SK-N-SH treated with all-trans-retinoic acid at 6 μM for 48 hours (cell line): ENCODE measurements around the gene FCAMR.

Experiments used
- ATAC-seq: fragments of 200-7000 bp; cut with Tn5 transposase; 3 replicates; pipeline ENCODE4 v1.9.1; 2020; ENCODE audit warnings: mild to moderate bottlenecking, moderate library complexity
- ARNTL ChIP-seq: fragments of 450-650 bp; formaldehyde crosslinking; IDR thresholded peaks from 2 replicates; pipeline ENCODE4 v1.5.0; 2020; ENCODE audit warnings: low read depth, mild to moderate bottlenecking, moderate library complexity, borderline replicate concordance
- BACH2 ChIP-seq: fragments of 250-450 bp; sonication (Bioruptor Pico); IDR thresholded peaks from 2 replicates; pipeline ENCODE4 v1.9.0; 2021; ENCODE audit warnings: mild to moderate bottlenecking, borderline replicate concordance
- CSDC2 ChIP-seq: fragments of 250-450 bp; sonication (Bioruptor Pico); IDR thresholded peaks from 2 replicates; pipeline ENCODE4 v1.5.0; 2020; ENCODE audit warnings: mild to moderate bottlenecking, moderate library complexity
- CSRNP3 ChIP-seq: fragments of 250-450 bp; sonication (Bioruptor Pico); IDR thresholded peaks from 2 replicates; pipeline ENCODE4 v1.5.1; 2021; ENCODE audit warnings: mild to moderate bottlenecking, moderate library complexity
- ESRRG ChIP-seq: fragments of 250-450 bp; sonication (Bioruptor Pico); IDR thresholded peaks from 2 replicates; pipeline ENCODE4 v1.6.1; 2021; ENCODE audit warnings: mild to moderate bottlenecking
- GLIS3 ChIP-seq: fragments of 250-450 bp; sonication (Bioruptor Pico); IDR thresholded peaks from 2 replicates; pipeline ENCODE4 v1.5.0; 2020; ENCODE audit warnings: mild to moderate bottlenecking, moderate library complexity
- ISL1 ChIP-seq: fragments of 250-450 bp; sonication (Bioruptor Pico); IDR thresholded peaks from 2 replicates; pipeline ENCODE4 v2.1.2; 2022; ENCODE audit warnings: mild to moderate bottlenecking, moderate library complexity
- OSR1 ChIP-seq: fragments of 250-450 bp; sonication (Bioruptor Pico); IDR thresholded peaks from 2 replicates; pipeline ENCODE4 v1.8.0; 2022; ENCODE audit warnings: moderate library complexity, mild to moderate bottlenecking, inconsistent platforms
- PPARA ChIP-seq: fragments of 250-450 bp; sonication (Bioruptor Pico); IDR thresholded peaks from 2 replicates; pipeline ENCODE4 v1.5.0; 2020; ENCODE audit warnings: mild to moderate bottlenecking, borderline replicate concordance
- RARB ChIP-seq: fragments of 250-450 bp; sonication (Bioruptor Pico); IDR thresholded peaks from 2 replicates; pipeline ENCODE4 v1.8.0; 2021; ENCODE audit warnings: mild to moderate bottlenecking, moderate library complexity
- SNAI2 ChIP-seq: fragments of 250-450 bp; sonication (Bioruptor Pico); IDR thresholded peaks from 2 replicates; pipeline ENCODE4 v1.5.0; 2020; ENCODE audit warnings: mild to moderate bottlenecking, moderate library complexity
- TOX ChIP-seq: fragments of 250-450 bp; sonication (Bioruptor Pico); IDR thresholded peaks from 2 replicates; pipeline ENCODE4 v1.8.0; 2021; ENCODE audit warnings: mild to moderate bottlenecking, moderate library complexity, borderline replicate concordance
- ZC3H10 ChIP-seq: fragments of 250-450 bp; sonication (Bioruptor Pico); IDR thresholded peaks from 2 replicates; pipeline ENCODE4 v1.5.1; 2021; ENCODE audit warnings: mild to moderate bottlenecking, moderate library complexity
- ZFP3 ChIP-seq: fragments of 250-450 bp; sonication (Bioruptor Pico); IDR thresholded peaks from 2 replicates; pipeline ENCODE4 v1.5.0; 2020; ENCODE audit warnings: mild to moderate bottlenecking, moderate library complexity
- ZFP30 ChIP-seq: fragments of 450-650 bp; formaldehyde crosslinking; IDR thresholded peaks from 2 replicates; pipeline ENCODE4 v1.5.0; 2022; ENCODE audit warnings: mild to moderate bottlenecking, moderate library complexity
- ZNF565 ChIP-seq: fragments of 450-650 bp; formaldehyde crosslinking; conservative IDR thresholded peaks from 2 replicates; pipeline ENCODE4 v1.5.0; 2020; ENCODE audit warnings: low read depth, mild to moderate bottlenecking, moderate library complexity
- ZNF8 ChIP-seq: fragments of 450-650 bp; formaldehyde crosslinking; IDR thresholded peaks from 2 replicates; pipeline ENCODE4 v1.5.0; 2020; ENCODE audit warnings: mild to moderate bottlenecking, moderate library complexity
- TF ChIP-seq, protein P1 (sequence below): fragments of 250-450 bp; sonication (Bioruptor Pico); IDR thresholded peaks from 2 replicates; pipeline ENCODE4 v1.5.0; 2020; ENCODE audit warnings: mild to moderate bottlenecking, moderate library complexity
- TF ChIP-seq, protein P2 (sequence below): fragments of 250-450 bp; sonication (Bioruptor Pico); IDR thresholded peaks from 2 replicates; pipeline ENCODE4 v1.8.0; 2020; ENCODE audit warnings: mild to moderate bottlenecking, moderate library complexity, borderline replicate concordance
- TF ChIP-seq, protein P3 (sequence below): fragments of 250-450 bp; sonication (Bioruptor Pico); IDR thresholded peaks from 2 replicates; pipeline ENCODE4 v1.5.1; 2020; ENCODE audit warnings: low read depth, mild to moderate bottlenecking, moderate library complexity

Gene FCAMR

DNA sequence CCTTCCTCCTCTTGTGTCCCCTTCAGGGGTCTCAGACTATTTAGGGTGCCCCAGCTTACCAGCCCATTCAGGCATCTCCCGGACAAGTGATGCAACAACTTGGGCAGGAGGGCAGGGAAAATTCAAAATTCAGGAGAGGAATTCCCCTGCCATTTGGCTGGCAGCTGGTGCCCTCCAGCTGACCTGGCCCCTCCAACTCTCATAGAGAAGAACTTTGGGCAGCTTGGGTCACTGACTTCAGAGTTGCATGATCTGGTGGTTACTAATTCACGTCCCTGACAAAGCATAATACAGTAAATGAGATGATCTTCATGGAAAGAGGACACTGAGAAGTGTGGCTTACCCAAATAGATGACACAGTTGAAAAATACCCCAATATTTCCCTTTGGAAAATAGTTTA, at the start of gene FCAMR:
FCAMR (minus strand) TSS at position 15 of the 400 bp plus-strand sequence. CDS start 335 bp downstream, outside the sequence.
- TF ChIP-seq GLIS3 (CRISPR knock-in tag): no peak
- TF ChIP-seq OSR1 (CRISPR knock-in tag): no peak
- no peak for TF ChIP-seq ZFP30 (CRISPR knock-in tag)
- TF ChIP-seq SNAI2: no peak
- no peak for TF ChIP-seq ZNF565 (CRISPR knock-in tag)
- no peak for TF ChIP-seq ESRRG
- no peak for TF ChIP-seq PPARA
- TF ChIP-seq BACH2 (CRISPR knock-in tag): no peak
- TF ChIP-seq, protein P1, sequence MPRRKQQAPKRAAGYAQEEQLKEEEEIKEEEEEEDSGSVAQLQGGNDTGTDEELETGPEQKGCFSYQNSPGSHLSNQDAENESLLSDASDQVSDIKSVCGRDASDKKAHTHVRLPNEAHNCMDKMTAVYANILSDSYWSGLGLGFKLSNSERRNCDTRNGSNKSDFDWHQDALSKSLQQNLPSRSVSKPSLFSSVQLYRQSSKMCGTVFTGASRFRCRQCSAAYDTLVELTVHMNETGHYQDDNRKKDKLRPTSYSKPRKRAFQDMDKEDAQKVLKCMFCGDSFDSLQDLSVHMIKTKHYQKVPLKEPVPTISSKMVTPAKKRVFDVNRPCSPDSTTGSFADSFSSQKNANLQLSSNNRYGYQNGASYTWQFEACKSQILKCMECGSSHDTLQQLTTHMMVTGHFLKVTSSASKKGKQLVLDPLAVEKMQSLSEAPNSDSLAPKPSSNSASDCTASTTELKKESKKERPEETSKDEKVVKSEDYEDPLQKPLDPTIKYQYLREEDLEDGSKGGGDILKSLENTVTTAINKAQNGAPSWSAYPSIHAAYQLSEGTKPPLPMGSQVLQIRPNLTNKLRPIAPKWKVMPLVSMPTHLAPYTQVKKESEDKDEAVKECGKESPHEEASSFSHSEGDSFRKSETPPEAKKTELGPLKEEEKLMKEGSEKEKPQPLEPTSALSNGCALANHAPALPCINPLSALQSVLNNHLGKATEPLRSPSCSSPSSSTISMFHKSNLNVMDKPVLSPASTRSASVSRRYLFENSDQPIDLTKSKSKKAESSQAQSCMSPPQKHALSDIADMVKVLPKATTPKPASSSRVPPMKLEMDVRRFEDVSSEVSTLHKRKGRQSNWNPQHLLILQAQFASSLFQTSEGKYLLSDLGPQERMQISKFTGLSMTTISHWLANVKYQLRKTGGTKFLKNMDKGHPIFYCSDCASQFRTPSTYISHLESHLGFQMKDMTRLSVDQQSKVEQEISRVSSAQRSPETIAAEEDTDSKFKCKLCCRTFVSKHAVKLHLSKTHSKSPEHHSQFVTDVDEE (CRISPR knock-in tag): no peak
- ATAC-seq: no peak

DNA sequence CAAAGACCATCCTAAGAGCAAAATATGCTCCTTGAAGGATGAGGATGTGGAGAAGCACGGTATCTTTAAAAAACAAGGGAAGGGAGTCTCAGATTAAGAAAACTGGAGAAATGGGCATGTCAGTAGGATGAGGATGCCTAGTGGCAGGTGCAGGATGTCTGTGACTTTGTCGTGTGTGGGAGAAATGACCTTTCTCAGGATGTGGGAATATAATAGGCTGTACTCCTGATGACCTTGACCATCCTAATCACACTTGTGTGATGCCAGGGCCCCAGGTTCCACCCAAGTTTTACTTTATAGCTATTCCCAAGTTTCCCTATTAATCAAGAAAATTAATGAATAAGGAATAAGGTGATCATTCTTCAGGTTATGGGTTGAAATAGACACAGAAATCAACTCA, 49.4 kb upstream of the FCAMR start:
- TF ChIP-seq ZNF565 (CRISPR knock-in tag): no peak
- TF ChIP-seq ZNF8 (CRISPR knock-in tag): no peak
- ATAC-seq: no peak

DNA sequence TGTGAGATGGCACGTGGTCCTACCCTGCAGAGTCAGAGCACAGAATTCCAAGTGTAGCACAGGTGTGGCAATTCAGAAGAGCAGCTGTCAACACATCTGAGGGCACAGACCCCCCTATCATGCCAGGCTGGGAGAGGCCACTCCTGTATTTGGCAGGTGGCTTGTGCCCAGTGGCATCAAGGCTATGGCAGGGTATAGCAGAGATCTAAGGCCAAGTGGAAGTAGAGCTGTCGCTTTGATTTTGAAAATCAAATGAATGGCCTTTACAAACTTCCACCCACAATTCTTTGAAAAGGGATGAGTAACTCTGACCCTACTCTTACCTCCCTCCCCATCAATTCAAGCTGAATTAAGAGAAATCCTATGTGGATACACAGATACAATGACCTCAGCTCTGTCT, 48.9 kb upstream of the FCAMR start:
- ATAC-seq: no peak

DNA sequence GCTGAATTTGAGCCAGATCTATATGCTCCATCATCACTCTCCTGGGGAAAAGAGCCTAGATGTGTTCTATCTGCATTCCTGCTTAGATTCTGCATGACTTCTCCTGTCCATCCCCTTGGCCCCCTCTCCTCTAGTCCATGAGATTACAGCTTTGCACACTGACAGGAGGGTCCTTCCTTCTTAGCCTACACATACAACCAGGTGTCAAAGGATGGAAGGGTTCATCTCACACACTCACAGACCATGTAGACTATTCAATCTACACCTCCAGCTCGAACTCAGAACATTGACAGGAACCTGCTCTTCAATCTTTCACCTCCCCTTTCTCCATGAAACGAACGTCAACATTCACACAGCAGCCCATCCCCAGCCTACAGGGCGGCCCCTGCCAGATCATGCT, 48.4 kb upstream of the FCAMR start:
- no peak for ATAC-seq
- TF ChIP-seq CSRNP3 (CRISPR knock-in tag): no peak
- no peak for TF ChIP-seq TOX

More for the DNA sequence above, 48.9 kb upstream of the FCAMR start:
- TF ChIP-seq ZFP30 (CRISPR knock-in tag) (no peak), RARB (CRISPR knock-in tag) (no peak), ISL1 (CRISPR knock-in tag) (no peak), ZNF565 (CRISPR knock-in tag) (no peak), ESRRG (no peak), CSDC2 (CRISPR knock-in tag) (no peak), ZFP3 (CRISPR knock-in tag) (no peak), SNAI2 (no peak), ZC3H10 (CRISPR knock-in tag) (no peak), ARNTL (CRISPR knock-in tag) (no peak), GLIS3 (CRISPR knock-in tag) (no peak)
- TF ChIP-seq, protein P1 (CRISPR knock-in tag): no peak
- TF ChIP-seq, protein P2, sequence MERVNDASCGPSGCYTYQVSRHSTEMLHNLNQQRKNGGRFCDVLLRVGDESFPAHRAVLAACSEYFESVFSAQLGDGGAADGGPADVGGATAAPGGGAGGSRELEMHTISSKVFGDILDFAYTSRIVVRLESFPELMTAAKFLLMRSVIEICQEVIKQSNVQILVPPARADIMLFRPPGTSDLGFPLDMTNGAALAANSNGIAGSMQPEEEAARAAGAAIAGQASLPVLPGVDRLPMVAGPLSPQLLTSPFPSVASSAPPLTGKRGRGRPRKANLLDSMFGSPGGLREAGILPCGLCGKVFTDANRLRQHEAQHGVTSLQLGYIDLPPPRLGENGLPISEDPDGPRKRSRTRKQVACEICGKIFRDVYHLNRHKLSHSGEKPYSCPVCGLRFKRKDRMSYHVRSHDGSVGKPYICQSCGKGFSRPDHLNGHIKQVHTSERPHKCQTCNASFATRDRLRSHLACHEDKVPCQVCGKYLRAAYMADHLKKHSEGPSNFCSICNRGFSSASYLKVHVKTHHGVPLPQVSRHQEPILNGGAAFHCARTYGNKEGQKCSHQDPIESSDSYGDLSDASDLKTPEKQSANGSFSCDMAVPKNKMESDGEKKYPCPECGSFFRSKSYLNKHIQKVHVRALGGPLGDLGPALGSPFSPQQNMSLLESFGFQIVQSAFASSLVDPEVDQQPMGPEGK (CRISPR knock-in tag): no peak
- TF ChIP-seq, protein P3, sequence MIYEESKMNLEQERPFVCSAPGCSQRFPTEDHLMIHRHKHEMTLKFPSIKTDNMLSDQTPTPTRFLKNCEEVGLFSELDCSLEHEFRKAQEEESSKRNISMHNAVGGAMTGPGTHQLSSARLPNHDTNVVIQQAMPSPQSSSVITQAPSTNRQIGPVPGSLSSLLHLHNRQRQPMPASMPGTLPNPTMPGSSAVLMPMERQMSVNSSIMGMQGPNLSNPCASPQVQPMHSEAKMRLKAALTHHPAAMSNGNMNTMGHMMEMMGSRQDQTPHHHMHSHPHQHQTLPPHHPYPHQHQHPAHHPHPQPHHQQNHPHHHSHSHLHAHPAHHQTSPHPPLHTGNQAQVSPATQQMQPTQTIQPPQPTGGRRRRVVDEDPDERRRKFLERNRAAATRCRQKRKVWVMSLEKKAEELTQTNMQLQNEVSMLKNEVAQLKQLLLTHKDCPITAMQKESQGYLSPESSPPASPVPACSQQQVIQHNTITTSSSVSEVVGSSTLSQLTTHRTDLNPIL: no peak
